ENCODE results near the gene MUCL3.
"Not testable (repeated sequence)": the region's sequence is repeated elsewhere in the genome, so short reads cannot be mapped to it uniquely, and the experiment has no call there.

DNA sequence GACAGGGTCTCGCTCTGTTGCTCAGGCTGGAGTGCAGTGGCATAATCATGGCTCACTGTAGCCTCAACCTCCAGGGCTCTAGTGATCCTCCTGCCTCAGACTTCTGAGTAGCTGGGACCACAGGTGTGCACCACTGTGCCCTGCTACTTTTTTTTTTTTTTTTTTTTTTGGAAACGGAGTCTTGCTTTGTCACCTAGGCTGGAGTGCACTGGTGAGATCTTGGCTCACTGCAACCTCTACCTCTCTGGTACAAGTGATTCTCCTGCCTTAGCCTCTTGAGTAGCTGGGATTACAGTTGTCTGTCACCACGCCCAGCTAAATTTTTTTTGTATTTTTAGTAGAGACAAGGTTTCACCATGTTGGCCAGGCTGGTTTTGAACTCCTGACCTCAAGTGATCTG is 13.7 kb upstream of the MUCL3 start:
- not testable (repeated sequence) for TF ChIP-seq POLR2AphosphoS5 (IDR thresholded peaks at IDR 0.05; ENCODE audit: low read depth, low read length); POLR2A (IDR thresholded peaks at IDR 0.05; ENCODE audit: low read depth, low read length); TAF1 (IDR thresholded peaks at IDR 0.05; ENCODE audit: borderline replicate concordance, low read depth, low read length)
